G401 (cell line): ENCODE measurements around the gene SIK3. TPM values are rescaled to one million over a fixed set of nuclear protein-coding genes. Genes with fewer than 3 reads are reported as not detected.

ENCODE experiments used
- DNase-seq: peaks from one replicate; pipeline ENCODE4 v3.0.0-alpha.2; 2015; ENCODE audit warnings: low spot score
- in situ Hi-C: cut with HindIII; loops from 2 replicates; pipeline ENCODE4 v1.10.0; 2016; ENCODE audit warnings: low sequenced_read_pairs, mixed read lengths
- total RNA-seq: library from RNA; depleted of rRNA; stranded (reverse); fragments of >200 nt; shearing (Covaris generic); gene quantifications from 2 replicates; pipeline ENCODE4 v1.2.3, GENCODE V29; 2014

Gene SIK3
- total RNA-seq, 1 experiment from 2014 or later = 8.1 TPM

DNA sequence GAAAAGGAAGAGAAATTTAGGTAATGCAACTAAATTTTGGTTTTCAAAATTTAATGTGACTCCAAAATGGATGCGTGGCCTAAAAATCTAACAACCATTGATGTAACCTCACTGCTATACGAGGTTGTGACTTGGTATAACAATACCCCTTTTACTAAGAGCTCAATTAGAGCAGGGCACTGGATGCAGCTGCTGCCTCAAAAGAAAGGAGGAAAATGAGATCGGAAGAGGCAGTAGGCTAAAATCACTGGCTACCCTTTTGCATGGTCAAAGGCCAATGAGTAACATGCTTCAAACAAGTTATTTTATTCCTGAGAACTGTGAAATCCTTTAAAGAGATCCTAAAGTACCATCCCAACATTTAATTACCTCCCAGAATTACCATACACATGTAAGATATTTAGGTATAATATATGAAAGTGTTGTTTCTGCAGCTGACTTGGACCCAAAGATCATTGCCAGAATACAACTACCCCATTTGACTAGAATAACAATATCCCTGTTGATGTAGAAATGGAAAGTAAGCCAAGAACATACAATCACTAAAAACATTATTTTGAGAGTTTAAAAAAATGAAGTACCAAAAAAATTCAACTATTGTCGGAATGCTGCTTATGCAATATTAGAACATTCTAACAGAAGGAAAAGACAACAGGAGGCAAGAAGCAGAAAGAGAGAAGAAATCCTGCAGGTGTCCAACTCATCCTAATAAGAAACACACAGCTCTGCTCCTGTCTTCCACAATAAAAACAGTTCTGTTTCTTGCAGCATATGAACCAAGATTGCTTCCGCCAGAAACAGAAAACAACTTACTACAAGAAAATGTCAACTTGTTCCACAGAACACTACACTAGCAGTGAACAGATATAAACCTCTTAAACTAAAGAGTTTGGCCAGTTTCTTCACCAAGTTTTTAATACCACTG, 15.0 kb downstream of the SIK3 start:
- in situ Hi-C loops = no loop called here

DNA sequence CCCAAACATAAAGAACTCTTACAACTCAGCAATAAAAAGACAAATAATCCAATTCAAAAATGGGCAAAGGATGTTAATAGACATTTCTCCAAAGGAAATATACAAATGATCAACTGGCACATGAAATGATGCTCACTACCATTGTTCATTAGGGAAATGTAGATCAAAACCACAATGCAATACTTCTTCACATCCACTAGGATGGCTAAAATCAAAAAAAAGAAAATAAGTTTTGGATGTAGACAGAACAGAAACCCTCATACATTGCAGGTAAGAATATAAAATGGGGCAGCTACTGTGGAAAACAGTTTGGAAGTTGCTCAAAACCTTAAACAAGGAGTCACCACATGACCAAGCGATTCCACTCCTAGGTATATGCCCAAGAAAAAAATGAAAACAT, 16.3 kb downstream of the SIK3 start:
- DNase-seq = no peak
- in situ Hi-C loops = no loop called here

More for the DNA sequence above, 15.0 kb downstream of the SIK3 start:
- DNase-seq = no peak

DNA sequence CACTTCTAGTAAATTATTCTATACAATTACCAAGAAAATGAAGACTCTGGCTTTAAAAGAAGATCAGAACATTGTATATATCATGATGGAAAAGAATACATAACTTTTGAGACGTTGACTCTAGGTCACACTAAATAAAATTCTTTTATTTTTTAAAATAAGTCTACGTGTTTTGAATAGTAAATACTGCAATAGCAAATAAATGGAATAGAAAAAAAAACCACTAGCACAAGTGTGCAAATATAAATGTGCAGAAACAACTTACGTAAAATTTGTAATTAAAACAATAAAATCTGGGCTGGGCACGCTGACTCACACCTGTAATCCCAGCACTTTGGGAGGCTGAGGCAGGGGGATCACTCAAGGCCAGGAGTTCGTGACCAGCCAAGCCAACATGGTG, 17.9 kb downstream of the SIK3 start:
- in situ Hi-C loops = no loop called here

DNA sequence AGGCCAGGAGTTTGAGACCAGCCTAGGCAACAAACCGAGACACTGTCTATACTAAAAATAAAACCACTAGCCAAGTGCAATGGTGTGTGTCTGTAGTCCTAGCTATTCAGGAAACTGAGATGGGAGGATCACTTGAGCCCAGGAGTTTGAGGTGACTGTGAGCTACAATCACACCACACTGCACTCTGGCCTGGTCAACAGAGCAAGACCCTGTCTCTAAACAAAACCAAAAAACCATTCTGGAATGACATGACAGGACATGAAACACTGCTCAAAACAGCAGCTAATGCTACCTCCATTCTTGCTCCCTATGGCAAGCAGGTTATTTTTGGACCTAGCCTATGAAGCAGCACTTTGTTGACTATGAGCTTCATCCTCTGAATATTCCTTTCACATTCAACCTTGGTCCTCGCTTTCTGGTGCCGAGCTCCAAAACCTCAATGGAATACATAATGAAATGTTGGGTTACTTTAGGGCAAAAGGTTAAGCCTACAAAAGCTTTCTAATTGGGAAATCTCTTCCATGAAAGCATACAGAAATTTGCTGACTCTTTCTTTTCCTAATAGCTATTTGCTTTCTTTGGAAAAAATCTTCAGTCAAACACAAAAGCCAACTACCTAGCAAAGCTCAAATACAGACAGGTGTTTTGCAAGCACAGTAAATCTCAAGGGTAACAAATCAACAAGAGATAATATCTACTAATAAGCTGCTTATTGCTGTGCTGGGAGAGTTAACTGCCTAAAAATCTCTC, 21.1 kb downstream of the SIK3 start:
- no peak for DNase-seq
- in situ Hi-C loops = no loop called here

More for the DNA sequence above, 17.9 kb downstream of the SIK3 start:
- DNase-seq = no peak

DNA sequence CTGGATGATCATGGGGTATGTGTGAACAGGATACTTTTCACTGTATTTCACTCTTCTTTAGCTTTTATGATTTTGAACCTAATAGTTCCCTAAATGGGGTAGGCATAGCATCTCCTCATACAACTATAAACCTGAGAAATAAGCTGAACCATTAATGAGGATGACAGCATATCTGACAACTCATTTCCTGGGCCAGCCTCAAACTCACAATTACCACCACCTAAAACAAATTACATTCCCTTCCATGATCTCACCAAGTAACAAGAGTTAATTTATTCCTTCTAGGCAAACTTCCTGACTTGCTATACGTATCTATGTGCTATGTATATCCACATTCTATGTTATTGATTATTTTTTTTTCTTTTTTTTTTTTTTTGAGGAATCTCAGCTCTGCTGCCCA, 23.0 kb downstream of the SIK3 start:
- in situ Hi-C loops = no loop called here
- no peak for DNase-seq

DNA sequence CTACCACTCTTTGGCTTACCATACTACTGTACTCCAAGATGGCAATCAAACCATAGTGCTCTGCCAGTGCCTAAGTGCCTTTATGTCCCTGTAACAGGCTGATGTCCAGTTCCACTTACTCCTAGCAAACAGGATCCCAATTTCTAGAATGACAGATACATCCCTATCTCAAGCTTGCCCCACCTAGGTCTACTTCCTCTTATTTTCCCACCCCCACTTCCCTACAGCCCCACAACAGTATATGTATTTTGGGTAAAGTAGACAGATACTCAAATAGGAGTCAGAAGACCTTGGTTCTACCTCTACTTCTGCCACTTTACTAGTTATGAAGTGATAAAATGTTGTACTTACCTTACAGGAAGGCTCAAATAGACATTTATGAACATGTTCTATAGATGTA, 24.1 kb downstream of the SIK3 start:
- in situ Hi-C loops = no loop called here
- no peak for DNase-seq

DNA sequence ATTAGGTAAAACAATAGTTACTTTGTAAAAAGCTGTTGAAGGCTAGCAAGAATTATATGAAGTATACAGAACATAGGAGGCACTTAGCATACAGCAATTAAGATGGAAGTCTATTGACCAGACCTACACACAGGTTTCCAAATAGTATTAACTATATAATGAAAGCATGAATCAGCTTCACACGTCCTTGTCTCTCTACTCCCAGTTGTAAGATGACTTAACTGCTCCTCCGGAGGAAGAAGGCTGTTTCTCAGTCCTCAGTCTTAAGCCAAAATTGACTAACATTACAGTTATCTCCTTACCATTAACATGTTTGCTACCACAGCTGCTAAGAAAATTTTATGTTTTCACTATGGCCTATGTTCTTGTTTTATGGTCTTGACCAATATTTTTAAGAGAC, 24.7 kb downstream of the SIK3 start:
- no peak for DNase-seq
- in situ Hi-C loops = no loop called here

DNA sequence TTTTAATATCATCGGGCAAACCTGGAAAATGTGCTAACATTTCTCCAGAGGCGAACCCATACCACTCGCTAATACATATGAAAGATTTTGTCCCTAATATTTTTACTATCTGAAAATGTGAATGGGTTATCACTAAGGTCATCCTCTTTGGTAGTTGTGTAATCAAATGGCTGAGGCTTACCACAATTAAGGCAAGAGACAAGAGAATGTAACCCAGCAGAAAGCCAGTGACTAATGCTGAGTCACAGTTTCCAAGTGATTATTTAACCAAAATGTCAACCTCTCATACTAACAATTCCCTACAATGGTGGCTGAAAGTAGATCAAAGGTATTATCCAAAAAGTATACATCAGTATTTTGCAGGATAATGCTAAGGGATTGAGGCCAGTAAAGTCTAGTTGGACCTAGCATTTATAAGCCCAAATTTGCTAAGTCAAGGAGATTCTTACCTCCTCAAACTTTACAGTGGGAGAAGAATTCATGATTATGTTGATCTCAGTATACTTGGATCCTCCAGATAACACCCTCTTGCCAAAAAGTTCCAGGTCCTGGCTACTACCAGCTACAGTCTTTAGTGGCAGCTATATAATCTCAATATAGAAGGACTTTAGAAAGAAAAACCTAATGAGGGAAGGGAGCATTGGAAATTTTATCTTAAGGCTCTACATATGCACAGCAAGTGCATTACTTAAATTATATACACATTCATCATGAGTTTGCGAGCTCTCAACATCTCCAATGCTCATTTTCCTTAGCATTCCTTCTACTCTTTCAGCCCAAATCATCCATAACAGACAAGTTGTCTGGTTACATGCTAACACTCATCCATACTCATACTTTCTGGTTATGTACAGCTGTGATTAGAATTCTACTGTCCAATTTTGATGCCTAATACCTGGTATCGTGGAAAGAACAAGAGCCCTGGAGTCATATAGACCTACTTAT, 25.4 kb downstream of the SIK3 start:
- DNase-seq = no peak
- in situ Hi-C loops = no loop called here

DNA sequence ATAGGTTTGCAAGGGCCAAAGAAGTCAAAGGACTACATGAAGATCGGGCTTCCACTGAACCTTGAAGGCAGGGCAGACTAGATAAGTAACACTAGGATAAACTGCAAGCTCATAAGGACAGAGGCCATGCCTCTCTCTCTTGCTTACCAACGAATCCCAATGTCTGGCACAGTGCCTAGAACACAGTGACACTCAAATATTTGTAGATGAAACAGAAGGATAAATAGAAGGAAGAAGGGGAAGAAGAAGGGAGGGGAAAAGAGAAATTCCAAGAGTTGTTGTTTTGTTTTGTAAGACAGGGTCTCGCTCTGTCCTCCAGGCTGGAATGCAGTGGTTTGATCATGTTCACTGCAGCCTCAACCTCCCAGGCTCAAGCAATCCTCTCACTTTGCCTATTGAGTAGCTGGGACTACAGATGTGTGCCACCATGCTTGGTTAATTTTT, 26.9 kb downstream of the SIK3 start:
- in situ Hi-C loops = no loop called here
- DNase-seq = peak; percentile 71

DNA sequence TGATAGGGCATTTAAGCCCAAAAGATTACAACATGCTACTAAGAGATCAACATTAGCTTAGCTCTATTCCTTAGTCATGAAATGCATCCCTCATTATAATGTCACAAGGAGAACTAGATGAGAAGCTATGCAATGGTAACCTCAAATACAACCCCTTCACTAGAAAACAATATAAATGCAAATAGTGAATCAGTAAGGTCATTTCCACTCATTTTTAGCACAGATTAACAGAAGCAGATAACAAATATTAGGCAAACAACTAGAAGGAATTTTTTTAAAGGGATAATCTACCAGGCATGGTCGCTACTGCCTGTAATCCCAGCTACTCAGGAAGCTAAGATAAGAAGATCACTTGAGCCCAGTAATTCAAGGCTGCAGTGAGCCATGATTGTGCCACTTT, 28.2 kb downstream of the SIK3 start:
- in situ Hi-C loops = no loop called here
- no peak for DNase-seq

DNA sequence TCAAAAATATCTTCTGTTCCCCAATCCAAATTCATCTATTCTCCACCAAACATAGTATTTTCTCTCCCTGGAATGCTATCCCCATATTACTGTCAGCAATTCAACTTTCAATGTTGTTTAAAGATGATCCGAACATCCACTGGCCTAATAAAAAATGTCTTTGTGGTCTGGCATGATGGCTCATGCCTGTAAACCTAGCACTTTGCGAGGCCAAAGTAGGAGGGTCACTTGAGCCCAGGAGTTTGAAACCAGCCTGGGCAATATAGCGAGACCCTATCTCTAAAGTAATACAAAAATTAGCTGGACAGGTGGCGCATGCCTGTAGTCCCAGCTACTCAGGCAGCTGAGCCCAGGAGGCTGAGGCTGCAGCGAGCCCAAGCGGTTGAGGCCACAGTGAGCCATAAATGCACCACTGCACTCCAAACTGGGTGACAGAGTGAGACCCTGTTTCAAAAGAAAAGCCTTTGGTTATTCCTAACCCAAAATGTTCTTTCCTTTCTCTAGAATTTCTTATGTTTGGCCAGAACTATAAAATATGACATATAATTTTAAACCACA, 29.8 kb downstream of the SIK3 start:
- no peak for DNase-seq
- in situ Hi-C loops = no loop called here

DNA sequence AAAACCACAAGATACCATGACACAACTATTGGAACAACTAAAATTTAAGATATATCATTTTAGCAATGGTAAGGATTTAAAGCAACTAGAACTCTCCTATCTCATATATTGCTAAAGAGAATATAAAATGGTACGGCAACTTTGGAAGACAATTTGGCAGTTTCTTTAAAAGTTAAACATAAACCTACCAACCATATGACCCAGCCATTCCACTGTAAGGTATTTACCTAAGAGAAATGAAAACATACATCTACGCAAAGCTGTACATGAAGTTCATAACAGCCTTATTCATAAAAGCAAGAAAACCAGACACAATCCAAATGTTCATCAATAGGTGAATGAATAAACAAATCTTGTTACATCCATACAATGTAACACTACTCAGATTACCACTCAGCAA, 31.3 kb downstream of the SIK3 start:
- DNase-seq = no peak
- in situ Hi-C loops = no loop called here

DNA sequence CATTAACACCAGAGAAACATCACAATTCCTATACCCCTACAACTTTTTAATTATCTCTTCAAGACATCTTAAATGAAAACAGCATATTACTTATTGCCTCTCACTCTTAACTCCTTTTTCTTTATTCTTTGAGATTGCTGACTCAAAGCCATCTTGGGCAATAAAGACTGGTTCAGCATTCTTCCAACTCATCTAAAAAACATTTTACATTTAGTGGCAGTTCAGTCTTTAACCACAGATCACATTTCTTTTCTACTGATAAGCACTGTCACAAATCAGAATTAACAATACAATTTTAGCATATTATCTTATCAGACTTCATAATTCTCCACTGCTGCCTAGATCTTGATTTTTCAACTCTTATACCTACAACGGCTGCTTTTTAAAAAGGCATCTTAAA, 34.0 kb downstream of the SIK3 start:
- no peak for DNase-seq
- in situ Hi-C loops = no loop called here

DNA sequence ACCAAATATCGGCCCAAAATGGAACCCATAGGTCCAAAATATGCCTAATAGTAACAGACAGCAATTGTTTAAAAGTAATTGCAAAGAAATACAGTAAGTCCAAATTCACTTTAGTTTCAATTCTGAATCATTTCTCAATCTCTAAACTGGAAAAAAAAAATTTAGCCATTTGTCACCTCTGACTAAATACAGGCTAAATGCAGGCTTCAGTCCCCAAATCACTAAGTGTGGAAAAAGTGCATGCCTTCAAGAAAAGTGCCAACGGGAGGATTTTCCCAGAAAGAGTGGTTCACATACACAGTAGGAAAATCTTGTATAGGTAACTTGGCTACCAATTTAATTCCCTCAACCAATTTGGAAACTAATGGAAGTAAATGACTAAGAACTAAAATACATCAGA, 35.7 kb downstream of the SIK3 start:
- in situ Hi-C loops = no loop called here
- DNase-seq = no peak

DNA sequence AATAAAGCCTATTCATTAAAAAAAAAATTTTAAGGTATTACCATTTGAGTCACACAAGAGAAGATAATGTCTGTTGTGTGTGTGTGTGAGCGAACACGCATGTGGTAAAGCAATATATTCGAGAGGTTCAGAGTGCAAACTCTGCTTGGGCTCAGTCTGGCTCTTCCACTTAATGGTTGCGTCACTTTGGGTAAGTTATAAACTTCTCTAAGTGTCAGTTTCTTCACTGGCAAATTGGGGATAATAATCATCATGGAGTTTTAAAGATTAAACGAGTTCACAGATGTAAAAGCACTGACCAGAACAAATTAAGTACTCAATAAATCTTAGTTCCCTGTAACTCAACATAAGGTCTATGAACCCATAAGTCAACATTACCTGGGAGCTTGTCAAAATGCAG, 37.0 kb downstream of the SIK3 start:
- no peak for DNase-seq
- in situ Hi-C loops = no loop called here

DNA sequence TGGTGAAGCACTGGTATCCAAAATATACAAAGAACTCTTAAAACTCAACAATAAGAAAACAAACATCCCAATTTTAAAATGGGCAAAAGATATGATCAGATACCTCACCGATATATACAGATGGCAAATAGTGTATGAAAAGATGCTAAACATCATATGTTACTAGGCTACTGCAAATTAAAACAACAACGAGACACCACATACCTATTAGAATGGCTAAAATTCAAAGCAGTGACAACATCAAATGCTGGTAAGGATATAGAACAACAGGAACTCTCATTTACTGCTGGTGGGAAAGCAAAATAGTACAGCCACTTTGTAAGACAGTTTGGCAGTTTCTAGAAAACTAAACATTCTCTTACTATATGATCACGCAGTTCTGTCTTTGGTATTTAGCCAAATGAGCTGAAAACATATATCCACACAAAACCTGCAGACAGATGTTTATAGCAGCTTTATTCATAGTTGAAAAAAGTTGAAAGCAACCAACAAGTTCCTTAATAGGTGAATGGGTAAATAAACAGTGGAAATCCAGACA, 38.5 kb downstream of the SIK3 start:
- in situ Hi-C loops = no loop called here
- DNase-seq = no peak

DNA sequence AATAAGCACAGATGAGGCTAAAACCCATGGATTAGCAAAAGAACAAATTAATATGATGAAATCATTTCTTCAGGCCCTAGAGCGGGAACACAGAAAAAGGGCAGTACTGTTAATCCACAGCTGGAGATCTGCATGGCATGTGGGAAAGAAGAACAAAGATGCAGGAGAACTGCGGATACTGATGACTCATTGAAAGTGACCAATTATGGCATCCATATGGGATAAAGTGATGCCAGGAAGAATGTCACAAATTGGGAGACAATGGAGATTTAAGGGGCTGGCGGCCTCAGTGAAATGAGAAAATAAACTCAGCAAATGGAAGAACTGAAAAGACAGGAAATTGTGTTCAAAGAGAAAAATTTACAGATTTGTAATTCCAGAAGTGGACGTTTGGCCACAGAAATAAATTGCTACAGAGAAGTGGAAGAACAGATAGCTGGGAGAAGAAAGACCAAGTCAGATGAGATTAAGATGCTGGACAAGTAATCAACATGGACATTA, 39.4 kb downstream of the SIK3 start:
- no peak for DNase-seq
- in situ Hi-C loops = no loop called here

DNA sequence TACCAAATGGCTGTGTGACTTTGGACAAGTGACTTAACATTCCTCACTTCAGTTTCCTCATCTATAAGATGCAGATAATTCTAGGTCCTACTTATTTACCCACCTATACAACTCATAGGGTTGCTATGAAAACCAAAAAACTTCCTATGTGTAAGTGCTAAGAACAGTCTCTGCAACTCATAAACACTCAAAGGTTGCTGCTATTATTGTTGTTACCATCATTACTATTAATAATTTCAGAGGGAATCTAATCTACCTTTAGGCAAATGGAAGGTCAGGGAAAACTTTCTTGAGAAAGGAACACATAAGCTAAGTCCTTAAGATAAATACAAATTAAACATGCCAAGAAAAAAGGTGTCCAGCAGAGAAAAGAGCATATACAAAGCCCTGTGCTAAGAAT, 40.5 kb downstream of the SIK3 start:
- no peak for DNase-seq
- in situ Hi-C loops = no loop called here

DNA sequence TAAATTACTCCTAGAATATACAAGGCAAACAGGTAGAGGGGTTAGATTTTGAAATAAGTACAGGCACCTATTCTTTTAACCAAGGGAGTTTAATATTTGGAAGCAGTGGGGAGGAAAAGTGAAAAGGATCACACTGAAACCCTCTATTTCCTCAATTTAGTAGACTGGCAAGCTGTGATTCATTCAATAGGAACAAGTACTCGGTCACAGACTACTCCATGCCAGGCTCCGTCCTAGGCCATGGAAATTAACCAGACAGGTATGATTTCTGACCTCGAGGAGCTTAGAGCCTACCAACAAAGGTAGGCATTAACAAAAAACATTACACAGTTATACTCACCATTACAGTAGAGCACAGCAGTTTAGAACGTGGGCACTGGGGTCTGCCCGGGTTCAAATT, 40.9 kb downstream of the SIK3 start:
- DNase-seq = no peak
- in situ Hi-C loops = no loop called here
